ENCODE data around the gene SLC35F5.

- TF ChIP-seq POLR2A (IDR thresholded peaks at IDR 0.05; ENCODE audit: low read depth, low read length) (no peak), POLR2AphosphoS5 (IDR thresholded peaks at IDR 0.05; ENCODE audit: low read depth, low read length) (no peak), SPI1 (IDR thresholded peaks at IDR 0.05; ENCODE audit: low read depth, low read length) (no peak)
These were observed 40.2 kb downstream of the SLC35F5 start for GRCh38 chr2:113716291-113716690.
